CD4-positive, alpha-beta T cell treated with Interleukin-15 for 1 hour (primary cell): ENCODE data around the gene JAKMIP1.
"Not testable (repeated sequence)": the region's sequence is repeated elsewhere in the genome, so short reads cannot be mapped to it uniquely, and the experiment has no call there.

ENCODE experiments used
- DNase-seq: peaks from one replicate; pipeline ENCODE4 v3.0.0-alpha.2; 2020

JAKMIP1 gene

DNA sequence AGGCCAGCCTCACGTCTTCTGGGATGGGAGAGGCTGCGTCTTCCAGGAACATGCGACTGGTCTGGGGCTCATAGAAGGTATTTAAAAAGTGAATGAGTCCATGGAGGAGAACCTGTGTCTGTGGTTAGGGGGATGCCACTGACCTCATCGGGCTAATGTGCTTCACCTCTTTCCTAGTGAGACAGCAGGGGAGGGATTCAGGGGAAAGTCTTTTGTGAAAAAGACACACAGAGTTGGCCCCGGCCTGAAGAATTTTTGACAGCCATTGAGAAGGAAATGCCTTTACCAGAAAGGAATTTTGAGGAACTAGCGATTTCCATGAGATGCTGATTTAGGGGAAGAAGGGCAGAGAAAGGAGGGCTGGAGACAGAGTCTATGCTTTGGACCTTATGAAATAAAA is 171.1 kb downstream of the JAKMIP1 start:
- DNase-seq = no peak

DNA sequence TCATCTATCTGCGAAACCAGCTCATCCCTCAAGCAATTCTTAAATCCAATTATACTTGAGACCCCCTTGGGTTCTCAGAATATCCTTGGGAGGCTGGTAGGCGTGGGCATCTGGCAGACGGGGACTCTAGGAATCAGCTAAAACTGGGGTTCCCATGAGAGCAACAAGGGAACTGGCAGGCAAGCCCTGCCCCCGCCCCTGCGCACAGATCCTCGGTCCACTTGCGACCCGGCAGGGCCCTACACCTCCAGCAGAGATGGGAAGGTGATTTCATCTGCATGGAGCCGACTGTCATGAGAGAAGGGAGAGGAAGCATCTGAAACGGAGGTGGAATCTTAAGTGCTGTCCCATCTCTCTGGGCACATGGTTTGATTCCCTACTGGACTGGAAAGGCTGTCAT is 172.2 kb downstream of the JAKMIP1 start:
- no peak for DNase-seq

DNA sequence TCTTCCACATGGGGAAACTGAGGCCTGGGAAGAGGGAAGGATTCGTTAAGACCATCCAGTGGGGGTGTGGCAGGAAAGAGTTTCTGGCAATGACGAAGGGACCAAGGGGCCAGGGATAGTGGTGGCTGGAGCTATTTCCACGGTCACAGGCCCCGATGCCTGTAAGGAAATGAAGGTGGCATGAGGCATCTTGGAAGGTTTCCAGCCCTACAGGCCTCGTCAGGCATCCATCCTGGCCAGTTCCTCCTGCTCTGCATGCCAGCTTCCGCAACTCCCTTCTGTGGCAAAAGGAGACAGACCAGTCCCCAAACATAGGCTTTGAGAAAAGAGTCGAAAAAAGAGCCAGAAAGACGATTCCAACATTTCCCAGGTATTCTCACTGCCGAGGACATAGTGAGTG is 173.0 kb downstream of the JAKMIP1 start:
- DNase-seq = no peak

DNA sequence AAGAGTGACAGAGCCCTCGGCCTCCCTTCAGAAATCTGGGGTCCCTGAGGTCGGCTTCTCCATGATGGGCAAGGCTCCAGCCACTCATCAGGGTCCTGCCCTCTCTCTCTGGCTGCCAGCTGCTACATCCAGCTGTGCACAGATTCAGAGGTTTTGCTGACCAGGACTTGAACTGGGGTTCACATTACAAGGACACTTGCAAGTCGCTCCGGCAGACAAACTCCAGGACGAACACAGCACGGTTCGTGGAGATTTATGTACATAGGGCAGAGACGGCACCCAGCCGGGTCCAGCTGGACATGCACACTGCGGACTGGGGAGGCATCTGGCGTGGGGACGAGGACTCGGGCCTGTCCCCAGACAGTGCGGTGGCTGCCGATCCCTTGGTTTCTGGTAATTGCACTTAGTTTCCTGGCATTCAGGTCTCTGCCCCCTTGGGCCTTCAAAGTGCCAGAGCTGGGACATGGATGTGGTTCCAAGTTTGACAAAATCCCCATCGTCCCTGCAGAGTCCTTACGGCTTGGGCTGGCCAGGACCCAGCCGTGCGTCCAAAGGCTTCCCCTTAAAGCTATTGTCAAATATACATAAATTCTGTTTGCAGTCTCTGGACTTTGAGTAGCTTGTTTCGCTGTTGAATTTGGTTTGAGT is 175.9 kb downstream of the JAKMIP1 start:
- no peak for DNase-seq

DNA sequence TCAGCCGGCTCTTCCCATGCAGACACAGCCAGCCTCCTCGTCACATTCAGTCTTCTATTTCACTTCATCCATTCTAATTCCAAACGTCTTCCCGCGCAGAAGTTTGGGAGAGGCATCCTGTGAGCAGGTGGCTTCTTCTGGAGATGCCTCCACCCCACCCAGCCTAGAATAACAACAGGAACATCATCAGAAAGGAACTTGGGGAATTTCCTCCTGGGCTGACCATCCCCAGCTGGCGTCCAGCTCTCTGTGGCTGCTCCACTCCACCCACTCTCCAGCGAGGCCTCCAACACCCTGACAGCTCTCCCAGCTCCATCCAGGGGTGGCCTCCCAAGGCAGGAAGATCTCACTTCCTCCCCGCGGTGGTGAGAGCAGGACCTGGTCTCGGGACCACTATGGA is 176.6 kb downstream of the JAKMIP1 start:
- no peak for DNase-seq

DNA sequence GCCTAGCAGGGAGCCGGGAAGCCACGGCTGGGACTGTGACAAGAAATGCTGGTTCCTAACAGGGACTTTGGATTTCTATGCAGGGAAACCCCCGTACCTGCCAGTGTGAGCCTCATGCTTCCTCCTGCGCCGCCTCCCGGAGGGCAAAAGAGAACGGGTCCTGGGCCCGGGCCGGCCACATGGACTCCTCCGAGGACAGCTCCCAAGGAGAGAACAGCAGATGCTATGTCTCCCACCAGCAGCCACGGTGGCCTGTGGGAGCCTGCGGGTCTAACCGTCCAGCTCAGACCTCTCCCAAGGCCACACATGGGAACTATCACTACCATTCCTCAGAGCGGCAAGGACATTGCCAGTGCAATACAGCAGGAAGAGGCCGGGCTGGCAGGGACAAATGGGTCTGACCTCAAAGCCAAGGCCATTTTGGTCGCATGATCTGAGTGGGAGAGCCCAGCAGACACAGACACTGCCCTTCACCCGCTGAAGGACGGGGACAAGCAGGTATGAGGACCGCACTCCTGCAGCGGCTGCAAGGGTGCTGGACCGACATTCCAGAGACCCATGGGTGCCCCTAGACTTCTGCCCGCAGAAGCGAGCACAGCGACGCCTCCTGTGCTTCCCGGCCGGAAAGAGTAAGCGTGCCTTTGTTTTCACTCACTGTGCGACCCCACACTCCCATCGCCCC is 177.6 kb downstream of the JAKMIP1 start:
- DNase-seq = no peak

DNA sequence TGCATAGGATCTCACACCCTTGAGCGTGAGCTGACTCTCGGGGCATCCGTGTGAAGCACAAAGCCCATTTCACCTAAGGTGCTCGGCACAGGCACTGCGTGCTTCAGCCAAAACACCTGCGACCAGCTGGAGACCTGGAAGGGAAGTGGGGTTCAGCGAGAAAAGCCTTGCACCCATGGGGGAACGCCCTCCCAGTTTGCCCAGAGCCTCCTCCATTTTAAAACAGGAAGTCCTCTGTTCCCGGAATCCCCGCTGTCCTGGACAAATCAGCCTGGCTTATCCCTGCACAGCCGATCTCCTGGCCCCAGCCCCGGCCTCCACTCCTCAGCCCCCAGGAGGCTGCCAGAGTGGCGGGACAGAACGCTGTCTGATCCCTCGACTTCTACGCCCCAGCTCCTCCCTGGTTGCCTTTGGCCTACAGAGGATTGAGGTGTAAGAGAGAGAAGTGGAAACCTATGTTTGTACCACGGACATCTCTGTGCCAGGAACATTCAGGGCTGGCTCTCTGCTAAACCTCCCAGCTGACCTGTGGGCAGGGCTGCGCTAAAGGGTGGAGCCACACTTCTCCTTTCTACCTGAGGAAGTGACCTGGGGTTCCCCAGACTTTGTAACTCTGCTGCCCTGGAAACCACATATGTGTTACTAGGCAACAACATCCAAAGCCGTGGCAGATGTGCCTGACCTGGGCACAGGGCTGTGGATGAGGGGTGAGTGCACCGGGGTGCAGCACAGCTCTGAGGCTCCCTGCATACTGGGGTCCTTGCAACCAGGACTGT is 178.3 kb downstream of the JAKMIP1 start:
- no peak for DNase-seq

DNA sequence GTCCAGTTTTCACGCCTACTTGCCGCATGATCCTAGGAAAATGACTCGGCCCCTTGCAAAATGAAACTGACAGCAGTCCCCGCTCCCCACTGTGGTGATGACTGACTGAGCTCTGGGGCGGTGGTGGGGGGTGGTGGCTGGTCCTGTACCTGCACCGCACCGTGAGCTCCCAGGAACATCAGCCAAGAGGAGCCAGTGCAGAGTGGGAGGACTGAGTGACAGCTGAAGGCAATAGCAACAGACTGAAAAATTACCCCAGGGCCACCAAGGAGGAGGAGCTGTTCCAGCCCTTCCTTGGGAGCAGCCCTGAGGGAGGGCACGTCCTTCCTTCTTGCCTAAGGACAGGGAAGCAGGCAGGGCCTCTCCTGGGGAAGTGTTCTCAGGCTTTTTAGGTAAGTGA is 179.7 kb downstream of the JAKMIP1 start:
- no peak for DNase-seq

DNA sequence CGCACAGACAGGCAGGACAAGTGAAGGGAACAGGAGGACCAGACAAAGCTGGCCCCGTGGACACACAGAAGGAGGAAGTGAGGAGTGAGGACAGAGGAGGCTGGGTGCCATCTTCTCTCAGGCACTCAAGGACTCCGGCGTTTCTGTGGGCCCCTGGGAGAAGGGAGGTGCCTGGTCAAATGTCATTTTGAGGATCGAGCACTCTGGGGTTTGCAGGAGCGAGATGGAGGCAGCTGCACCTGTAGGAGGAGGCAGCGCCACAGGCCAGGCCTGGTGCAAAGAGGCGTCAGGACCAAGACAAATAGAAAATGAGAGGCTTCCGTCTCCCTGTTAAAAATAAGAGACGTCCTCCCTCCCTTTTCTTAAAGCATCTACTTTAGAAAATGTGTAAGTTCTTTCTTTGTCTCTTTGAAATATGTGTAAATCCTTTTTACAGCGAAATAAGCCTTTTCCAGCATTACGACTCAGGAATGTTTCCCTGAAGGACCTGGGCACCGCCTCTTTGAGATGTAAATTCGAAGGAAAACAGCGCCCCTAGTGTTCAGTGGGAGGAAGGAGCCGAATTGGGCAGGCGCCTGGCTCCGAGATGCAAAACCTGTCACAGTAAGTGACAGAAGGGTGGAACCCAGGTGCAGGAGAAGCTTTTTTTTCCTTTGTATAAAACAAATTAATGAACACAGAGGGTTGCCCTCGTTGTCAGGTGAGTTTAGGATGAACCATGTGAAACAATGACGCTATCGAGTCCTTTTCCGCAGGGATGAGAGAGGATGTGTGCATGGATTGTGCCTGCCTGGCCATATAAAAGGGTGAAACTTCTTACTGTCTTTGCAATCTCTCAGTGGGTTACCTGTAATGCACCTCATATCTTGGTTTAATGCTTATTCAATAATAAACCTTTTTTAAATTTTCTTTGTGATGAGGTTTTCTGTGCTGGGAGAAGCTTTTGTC is 180.8 kb downstream of the JAKMIP1 start:
- no peak for DNase-seq

DNA sequence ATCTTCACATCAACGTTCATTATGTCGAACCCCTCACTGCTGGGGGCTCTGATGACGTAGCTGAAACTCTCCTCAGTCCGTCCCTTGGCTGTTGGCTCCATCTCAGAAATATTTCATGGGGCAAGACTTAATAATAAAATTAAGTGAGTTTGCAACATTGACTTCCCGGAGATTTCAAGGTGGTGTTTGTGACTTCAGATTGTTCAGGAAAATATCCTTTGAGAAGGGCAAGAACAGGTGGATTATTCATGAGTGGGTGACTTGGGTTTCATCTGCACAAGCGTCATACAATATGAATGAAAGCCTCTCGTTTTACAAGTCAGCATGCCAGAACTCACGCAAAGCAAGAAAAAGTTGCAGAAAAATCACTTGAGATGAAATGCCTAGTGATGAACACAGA is 182.0 kb downstream of the JAKMIP1 start, which contains the start of gene C4orf50:
C4orf50 (minus strand) TSS at position 101 of the 400 bp plus-strand sequence.
- no peak for DNase-seq

DNA sequence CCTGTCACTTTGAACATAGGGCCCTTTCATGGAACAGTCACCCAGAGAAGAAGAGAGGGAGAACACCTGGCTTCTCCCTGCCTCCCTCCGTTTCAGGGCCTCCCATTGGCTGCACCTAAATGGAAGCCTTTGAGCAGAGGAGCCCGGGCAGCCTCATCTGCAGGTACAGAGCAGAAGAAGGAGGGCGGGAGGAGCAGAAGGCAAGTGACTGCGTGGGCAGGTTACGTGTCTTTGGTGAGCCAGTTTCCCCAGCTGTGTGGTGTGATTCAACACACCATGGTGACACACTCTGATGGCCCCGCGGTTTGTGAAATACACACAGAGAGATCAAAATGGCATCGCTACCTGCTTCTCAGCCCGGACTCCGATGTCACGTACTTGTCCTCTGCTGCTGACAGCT is 182.5 kb downstream of the JAKMIP1 start:
- no peak for DNase-seq

DNA sequence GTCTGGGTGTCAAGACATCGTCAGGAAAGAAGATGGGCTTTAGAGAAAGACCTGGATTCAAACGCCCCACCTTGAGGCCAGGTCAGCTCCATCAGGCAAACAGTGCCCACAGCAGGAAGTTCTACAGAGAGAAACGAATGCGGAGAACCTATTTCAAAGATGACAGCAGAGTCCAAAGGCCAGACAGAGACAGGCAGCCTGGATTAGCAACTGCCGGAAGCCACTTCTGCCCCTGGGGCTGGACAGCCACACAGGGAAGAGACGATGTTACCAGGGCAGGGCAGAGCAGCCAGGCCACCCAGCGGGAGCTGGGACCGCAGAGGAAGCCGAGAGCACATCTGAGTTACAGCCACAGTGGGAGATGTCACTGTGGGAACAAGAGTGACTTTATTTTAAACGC is 183.3 kb downstream of the JAKMIP1 start:
- no peak for DNase-seq

DNA sequence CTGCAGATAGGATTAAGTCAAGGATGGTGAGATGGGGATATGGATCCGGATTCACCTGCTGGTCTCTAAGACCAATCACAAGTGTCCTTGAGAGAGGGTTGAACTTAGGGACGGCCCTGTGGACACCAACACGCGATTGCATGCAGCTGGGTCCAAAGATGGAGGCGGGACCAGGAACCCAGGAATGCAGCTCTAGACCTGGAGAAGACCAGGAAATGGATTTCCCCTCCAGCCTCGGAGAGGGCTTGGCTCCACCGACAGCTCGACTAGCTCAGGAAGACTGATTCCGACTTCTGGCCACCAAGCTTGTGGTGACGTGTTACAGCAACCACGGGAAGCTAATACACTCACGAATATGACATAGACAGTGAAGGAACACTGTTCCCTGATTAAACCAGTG is 186.8 kb downstream of the JAKMIP1 start:
- DNase-seq = no peak

DNA sequence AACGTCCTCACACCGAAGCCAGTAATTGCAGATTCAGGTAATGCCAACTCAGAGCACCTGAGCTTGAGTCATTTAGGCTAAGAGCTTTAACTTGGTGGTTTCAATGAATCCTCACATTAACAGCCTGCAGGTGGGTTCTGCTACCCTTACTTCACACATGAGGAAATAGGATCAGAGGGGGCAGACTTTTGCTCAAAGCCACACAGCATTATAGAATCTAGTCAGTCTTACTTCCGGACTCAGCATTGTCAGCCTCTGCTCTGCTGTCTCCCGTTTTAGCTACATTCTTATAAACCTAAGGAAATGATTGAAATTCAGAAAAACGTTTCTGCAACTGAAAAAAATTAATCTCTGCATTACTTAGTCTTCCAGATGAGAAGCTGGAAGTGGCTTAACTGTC is 188.1 kb downstream of the JAKMIP1 start:
- DNase-seq = no peak

DNA sequence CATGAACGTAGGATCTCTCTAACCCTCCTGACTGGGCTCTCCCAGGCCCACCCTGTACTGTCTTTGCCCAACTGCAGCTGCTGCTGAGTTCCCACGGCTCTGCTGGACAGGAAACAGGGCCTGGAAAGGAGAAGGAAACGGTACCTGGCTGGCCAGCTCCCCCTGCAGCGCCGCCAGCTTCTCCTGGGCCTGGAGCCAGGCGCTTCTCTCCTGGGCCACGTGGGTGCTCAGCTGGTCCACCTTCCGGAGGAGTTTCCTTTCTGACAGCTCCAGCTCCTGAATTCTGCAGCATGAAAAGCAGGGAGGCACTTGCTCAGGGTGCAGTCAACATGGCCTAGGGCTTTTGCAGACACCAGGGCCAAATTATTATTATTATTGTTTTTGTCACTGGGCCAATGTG is 188.7 kb downstream of the JAKMIP1 start:
- DNase-seq = no peak

DNA sequence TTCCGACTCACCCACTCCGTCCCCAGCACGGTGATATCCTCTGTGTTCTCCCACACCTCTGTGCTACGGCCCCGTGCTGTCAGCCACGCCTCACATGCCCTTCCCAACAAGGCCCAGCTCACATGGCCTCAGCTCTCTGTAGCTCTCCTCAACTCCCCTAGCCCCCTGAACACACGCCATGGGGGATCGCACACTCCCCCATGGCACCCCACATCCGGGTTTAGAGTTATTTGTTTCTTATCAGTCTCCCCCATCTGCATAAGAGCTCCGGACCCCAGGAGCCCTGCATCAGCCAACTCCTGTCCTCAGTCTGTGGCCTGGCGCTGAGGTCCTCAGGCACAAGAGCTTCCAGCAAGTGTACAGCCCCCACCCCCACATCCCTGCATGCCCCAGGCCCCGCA is 189.1 kb downstream of the JAKMIP1 start:
- DNase-seq = no peak

DNA sequence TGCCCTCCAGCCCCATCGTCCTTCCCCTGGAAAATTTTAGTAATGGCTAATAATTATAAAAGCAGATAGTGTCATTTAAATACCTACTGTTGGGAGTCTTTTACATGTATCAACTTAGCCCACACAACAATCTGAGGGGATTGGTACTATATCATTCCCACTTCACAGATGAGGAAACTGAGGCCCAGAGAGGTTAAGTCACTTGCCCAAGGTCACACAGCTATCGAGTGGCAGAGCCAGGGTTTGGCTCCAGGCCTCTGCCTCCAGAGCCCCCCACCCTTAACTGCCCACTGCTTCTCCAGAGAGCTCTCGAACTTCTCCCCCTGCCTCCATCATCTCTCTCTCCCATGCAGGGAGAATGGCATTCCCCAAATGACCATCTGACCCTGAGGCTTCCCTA is 189.6 kb downstream of the JAKMIP1 start:
- DNase-seq = no peak

DNA sequence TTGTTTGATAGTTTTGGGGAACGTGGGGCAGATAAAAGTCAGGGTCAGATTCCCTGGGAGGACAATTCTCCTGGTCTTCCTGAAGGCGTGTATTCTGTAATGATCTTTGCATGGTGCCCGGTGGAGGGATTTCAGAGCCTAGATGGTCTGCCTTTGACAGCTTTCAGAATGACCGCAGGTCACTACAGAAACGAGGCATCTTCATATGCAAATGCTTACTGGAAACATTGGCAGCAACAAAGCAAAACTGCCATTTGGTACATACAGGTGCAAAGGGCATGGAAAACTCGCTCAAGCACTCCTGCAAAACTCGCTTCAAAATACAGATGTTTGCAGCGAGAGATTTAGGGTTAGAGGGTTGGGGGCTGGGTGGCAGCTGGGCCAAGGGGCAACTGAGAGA is 190.9 kb downstream of the JAKMIP1 start:
- no peak for DNase-seq

DNA sequence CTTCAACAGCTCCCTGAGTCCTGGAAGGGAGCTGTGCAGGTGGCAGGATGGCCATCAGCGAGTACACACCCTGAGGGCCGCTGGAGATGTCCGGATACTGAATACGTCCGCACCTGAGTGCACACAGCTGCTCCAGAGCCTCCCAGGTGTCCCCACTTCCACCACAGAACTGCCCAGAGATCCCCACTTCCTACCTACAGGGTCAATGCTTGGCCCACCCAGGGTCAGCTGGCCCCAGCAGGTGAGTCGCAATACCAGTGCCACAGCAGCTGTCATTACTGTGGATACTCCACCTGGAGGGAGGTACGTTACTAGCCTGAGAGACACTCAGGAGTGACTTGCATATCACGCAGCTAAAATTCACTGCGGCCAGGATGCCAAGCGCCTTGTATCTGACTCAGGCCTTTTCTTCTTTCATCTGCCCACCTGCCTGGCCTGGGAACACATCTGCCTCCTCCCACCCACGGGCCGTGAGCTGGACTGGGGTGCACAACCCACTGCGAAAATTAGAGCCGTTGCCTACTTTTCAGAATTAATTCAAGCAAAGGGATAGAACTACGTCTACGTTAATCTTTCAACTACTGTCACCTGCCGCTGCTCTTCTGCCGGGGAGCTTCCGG is 191.5 kb downstream of the JAKMIP1 start:
- DNase-seq = no peak

DNA sequence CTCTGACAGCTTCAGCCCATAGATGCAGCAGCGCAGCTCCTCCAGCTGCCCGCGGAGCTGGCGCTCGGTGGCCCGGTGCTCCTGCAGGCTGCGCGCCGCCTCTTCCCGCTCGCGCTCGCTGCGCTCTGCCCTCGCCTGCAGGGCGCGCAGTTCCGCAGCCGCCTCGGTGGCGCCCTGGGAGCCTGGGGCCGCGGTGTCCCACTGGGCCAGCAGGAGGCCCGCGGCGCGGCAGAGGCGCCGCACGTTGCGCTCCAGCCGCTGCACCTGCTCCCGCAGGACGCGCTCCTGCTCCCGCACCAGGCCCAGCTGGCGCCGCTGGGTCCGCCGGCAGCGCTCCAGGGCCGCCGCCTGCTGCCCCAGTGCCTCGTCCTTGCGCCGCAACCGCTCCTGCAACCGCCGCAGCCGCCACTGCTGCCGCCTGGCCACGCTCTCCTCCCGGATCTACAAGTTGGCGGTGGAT is 192.2 kb downstream of the JAKMIP1 start:
- DNase-seq = no peak

DNA sequence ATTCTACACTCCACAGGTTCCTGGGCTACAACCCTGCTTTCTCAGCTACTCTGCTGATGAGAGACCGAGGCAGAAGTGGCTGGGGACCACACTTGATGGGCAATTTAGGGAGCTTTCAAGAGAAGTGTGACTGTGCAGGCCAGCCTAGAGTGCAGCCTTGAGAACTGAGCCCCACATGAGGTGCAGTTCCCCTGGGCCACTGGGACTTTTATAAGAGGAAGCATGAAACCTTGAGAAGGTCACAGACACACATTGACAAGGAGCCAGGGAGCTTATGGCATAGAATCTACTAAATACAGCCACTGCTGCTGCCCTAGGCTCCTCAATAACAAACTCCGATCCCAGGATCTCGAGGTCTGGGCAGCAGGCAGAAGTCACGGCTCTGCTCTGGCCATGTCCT is 195.2 kb downstream of the JAKMIP1 start:
- DNase-seq = no peak

DNA sequence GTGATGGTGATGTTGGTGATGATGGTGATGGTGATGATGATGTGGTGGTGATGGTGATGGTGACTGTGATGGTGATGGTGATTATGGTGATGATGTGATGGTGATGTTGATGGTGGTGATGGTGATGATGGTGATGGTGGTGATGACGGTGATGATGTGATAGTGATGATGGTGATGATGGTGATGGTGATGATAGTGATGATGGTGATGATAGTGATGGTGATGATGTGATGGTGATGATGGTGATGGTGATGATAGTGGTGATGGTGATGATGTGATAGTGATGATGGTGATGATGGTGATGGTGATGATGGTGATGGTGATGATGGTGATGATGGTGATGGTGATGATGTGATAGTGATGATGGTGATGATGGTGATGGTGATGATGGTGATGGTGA is 196.9 kb downstream of the JAKMIP1 start:
- DNase-seq = not testable (repeated sequence)
